ENCODE data around the gene ASB6.

- TF ChIP-seq POLR2A (IDR thresholded peaks at IDR 0.05) (no peak), CTCF (IDR thresholded peaks at IDR 0.05) (no peak)
Observed at GRCh38 chr9:129687391-129687790, 45.4 kb upstream of the ASB6 start.

Measured in right lobe of liver (tissue), 4 donors.